B cell (primary cell): ENCODE results near the gene RGPD6. TPM values are rescaled to one million over a fixed set of nuclear protein-coding genes. Genes with fewer than 3 reads are reported as not detected.
"Not testable (repeated sequence)": the region's sequence is repeated elsewhere in the genome, so short reads cannot be mapped to it uniquely, and the experiment has no call there.

Experiments used
- ATAC-seq: fragments of 200-7000 bp; cut with Tn5 transposase; one replicate; pipeline ENCODE4 v1.10.0; 2021; ENCODE audit warnings: low read depth, mild to moderate bottlenecking, moderate number of reproducible peaks, moderate library complexity
- CTCF ChIA-PET: fragments of 350-600 bp; sonication (Branson Sonifier 250); formaldehyde crosslinking; loops from one replicate; lab custom pipeline; 2021; ENCODE audit warnings: antibody characterized with exemption, inconsistent platforms; lab: Charles Lee
- POLR2A ChIA-PET: fragments of 350-600 bp; sonication (Branson Sonifier 250); formaldehyde crosslinking; loops from one replicate; lab custom pipeline; 2021; ENCODE audit warnings: antibody characterized with exemption; lab: Charles Lee
- DNase-seq: peaks from one replicate; pipeline ENCODE4 v3.0.0; 2013
- H2AFZ ChIP-seq: 2 replicates; pipeline ENCODE4 v1.6.1; 2012; ENCODE audit warnings: mild to moderate bottlenecking, low read depth, low read length; ENCODE audit not compliant: insufficient read depth, poor library complexity, severe bottlenecking
- H3K27ac ChIP-seq, 2 donors: 1 replicate in 1 of 2; 2 replicates in 1 of 2; pipeline ENCODE4 v1.5.1; 2012 to 2013; ENCODE audit warnings: low read length in 2 of 2, mild to moderate bottlenecking in 2 of 2, moderate library complexity in 1 of 2
- H3K27me3 ChIP-seq, 4 experiments: fragments of 200-600 bp in 1 of 4; sonication (generic) in 1 of 4; replicated peaks in 1 of 4; 1 replicate in 2 of 4; 2 replicates in 2 of 4; pipeline versions ENCODE4 v1.6.1 to v1.7.0; 2013 to 2016; ENCODE audit warnings: low read length in 3 of 4, mild to moderate bottlenecking in 2 of 4, mixed read lengths in 1 of 4, moderate library complexity in 1 of 4; ENCODE audit not compliant: insufficient read depth in 4 of 4, control insufficient read depth in 3 of 4; ENCODE audit errors: control extremely low read depth in 1 of 4
- H3K36me3 ChIP-seq, 2 experiments: replicated peaks in 1 of 2; 1 replicate in 1 of 2; 2 replicates in 1 of 2; pipeline versions ENCODE4 v1.6.1 to v1.7.1; 2013; ENCODE audit warnings: low read length in 1 of 2; ENCODE audit not compliant: insufficient read depth in 2 of 2, control insufficient read depth in 1 of 2; ENCODE audit errors: control extremely low read depth in 1 of 2, extremely low read depth in 1 of 2
- H3K4me1 ChIP-seq, 2 donors: fragments of 200-600 bp in 1 of 2; sonication (generic) in 1 of 2; 1 replicate in 1 of 2; 2 replicates in 1 of 2; pipeline versions ENCODE4 v1.5.1 to v1.6.1; 2013 to 2017; ENCODE audit warnings: low read length in 2 of 2; ENCODE audit not compliant: control insufficient read depth in 2 of 2, insufficient read depth in 2 of 2
- H3K4me2 ChIP-seq: replicated peaks from 2 replicates; pipeline ENCODE3; 2012; ENCODE audit warnings: mild to moderate bottlenecking, low read depth, low read length; ENCODE audit not compliant: poor library complexity, severe bottlenecking
- H3K4me3 ChIP-seq, 5 experiments: fragments of 200-600 bp in 1 of 5; sonication (generic) in 1 of 5; 1 replicate in 3 of 5; 2 replicates in 2 of 5; pipeline versions ENCODE4 v1.5.1 to v1.7.0; 2011 to 2016; ENCODE audit warnings: low read length in 4 of 5, mild to moderate bottlenecking in 4 of 5, low read depth in 2 of 5, control low read depth in 1 of 5, moderate library complexity in 1 of 5; ENCODE audit not compliant: insufficient read depth in 1 of 5; ENCODE audit errors: control extremely low read depth in 1 of 5, extremely low read depth in 1 of 5
- H3K79me2 ChIP-seq: fragments of 200-600 bp; sonication (generic); one replicate; pipeline ENCODE4 v1.6.0; 2016; ENCODE audit warnings: low read length; ENCODE audit not compliant: control insufficient read depth, insufficient read depth
- H3K9ac ChIP-seq: fragments of 200-600 bp; sonication (generic); 2 replicates; pipeline ENCODE4 v1.6.1; 2017; ENCODE audit warnings: mild to moderate bottlenecking, low read length, moderate library complexity
- H3K9me3 ChIP-seq, 3 donors: one replicate each; pipeline versions ENCODE4 v1.6.1 to v1.7.1; 2013; ENCODE audit warnings: low read length in 2 of 3; ENCODE audit not compliant: control insufficient read depth in 2 of 3, insufficient read depth in 1 of 3; ENCODE audit errors: control extremely low read depth in 1 of 3
- H4K20me1 ChIP-seq: 2 replicates; pipeline ENCODE4 v1.6.0; 2012; ENCODE audit warnings: mild to moderate bottlenecking, low read length; ENCODE audit not compliant: insufficient read depth, control insufficient read depth, poor library complexity, severe bottlenecking
- H3K27ac Mint-ChIP-seq: one replicate; pipeline ENCODE4 v1.8.0; 2021; ENCODE audit warnings: mixed read lengths
- H3K27me3 Mint-ChIP-seq: one replicate; pipeline ENCODE4 v1.8.0; 2021; ENCODE audit warnings: mixed read lengths
- H3K4me1 Mint-ChIP-seq: one replicate; pipeline ENCODE4 v1.8.0; 2021; ENCODE audit warnings: mixed read lengths
- H3K4me3 Mint-ChIP-seq: one replicate; pipeline ENCODE4 v1.8.0; 2021; ENCODE audit warnings: mixed read lengths
- H3K9me3 Mint-ChIP-seq: one replicate; pipeline ENCODE4 v1.8.0; 2022; ENCODE audit warnings: mixed read lengths; ENCODE audit not compliant: insufficient read depth
- WGBS: methylation state at CpG from one replicate; pipeline ENCODE4 v1.1.5; 2013; ENCODE audit warnings: missing lambda C conversion rate; ENCODE audit not compliant: insufficient coverage; 5-methylcytosine and 5-hydroxymethylcytosine counted together
- intact Hi-C: fragments of 100-400 bp; cut with micrococcal nuclease; formaldehyde crosslinking; loops from one replicate; pipeline ENCODE4 v1.10.0; 2022
- polyA plus RNA-seq: library from polyadenylated mRNA; depleted of rRNA; stranded (reverse); fragments of >200 nt; gene quantifications from 2 replicates; pipeline ENCODE4 v1.2.3, GENCODE V29; 2012
- total RNA-seq, 2 donors: library from RNA; stranded (reverse); fragments of 120-200 nt in 1 of 2; gene quantifications; 1 replicate in 1 of 2; 2 replicates in 1 of 2; pipeline versions ENCODE4 v1.2.3 to v1.2.4, GENCODE V29; 2013 to 2022

Gene RGPD6
- total and polyA plus RNA-seq, 2 donors (not counting 1 experiment from before 2014, with no cell fraction given) = 5.1 to 79.5 TPM

GRCh38 chr2:110605057-110605456, 28.0 kb upstream of the RGPD6 start:
- H3K27ac ChIP-seq, H3K36me3 ChIP-seq, DNase-seq, intact Hi-C loops, H3K79me2 ChIP-seq, H3K27me3 Mint-ChIP-seq, POLR2A ChIA-PET, H3K4me3 Mint-ChIP-seq, H3K4me1 Mint-ChIP-seq, H3K9me3 Mint-ChIP-seq, H3K9me3 ChIP-seq, H3K27ac Mint-ChIP-seq, H4K20me1 ChIP-seq, H3K27me3 ChIP-seq, H3K4me2 ChIP-seq, ATAC-seq, H3K4me1 ChIP-seq, H3K4me3 ChIP-seq, H2AFZ ChIP-seq, CTCF ChIA-PET, H3K9ac ChIP-seq: not testable (repeated sequence)
- 86% methylated on average over 2 of the region's 12 CpGs for WGBS

DNA sequence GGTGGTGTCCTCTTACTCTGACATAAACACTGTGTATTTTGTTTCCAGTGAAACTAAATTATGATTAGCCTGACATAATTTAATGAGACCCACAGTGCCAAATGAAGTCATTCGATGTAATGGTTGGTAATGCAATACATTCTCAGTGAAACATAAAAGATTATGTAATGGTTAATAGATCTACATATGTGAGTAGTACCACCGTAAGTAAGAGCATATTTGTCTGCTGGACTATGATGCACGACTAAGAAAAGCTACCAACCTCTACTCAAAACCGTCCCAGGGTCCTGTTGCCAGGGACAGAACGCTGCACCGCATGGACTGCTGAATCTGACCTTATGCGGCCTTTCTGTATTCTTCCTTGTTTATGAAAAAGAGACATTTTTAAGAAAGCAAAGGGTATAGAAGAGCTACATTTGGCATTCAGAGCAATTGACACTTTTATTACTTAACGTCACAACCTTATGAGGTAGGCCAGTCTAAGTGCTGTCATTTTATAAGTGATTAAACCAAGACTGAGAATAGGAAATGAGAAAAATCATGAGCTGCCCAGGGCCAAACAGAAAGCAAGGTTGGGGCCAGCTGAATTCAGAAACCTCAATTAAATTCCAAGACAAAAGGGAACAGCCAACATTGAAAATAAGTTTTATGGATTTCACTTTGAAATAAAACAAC, 27.0 kb upstream of the RGPD6 start:
- no CpG with 5 or more reads among the region's 8 CpGs for WGBS
- H3K27ac Mint-ChIP-seq, H3K27me3 Mint-ChIP-seq, H3K4me2 ChIP-seq, H3K79me2 ChIP-seq, H3K4me3 ChIP-seq, POLR2A ChIA-PET, H2AFZ ChIP-seq, intact Hi-C loops, H3K4me1 Mint-ChIP-seq, H3K4me3 Mint-ChIP-seq, H3K27me3 ChIP-seq, H3K9ac ChIP-seq, H3K27ac ChIP-seq, CTCF ChIA-PET, H3K4me1 ChIP-seq, H3K9me3 ChIP-seq, H3K36me3 ChIP-seq, H3K9me3 Mint-ChIP-seq, DNase-seq, ATAC-seq, H4K20me1 ChIP-seq: not testable (repeated sequence)

DNA sequence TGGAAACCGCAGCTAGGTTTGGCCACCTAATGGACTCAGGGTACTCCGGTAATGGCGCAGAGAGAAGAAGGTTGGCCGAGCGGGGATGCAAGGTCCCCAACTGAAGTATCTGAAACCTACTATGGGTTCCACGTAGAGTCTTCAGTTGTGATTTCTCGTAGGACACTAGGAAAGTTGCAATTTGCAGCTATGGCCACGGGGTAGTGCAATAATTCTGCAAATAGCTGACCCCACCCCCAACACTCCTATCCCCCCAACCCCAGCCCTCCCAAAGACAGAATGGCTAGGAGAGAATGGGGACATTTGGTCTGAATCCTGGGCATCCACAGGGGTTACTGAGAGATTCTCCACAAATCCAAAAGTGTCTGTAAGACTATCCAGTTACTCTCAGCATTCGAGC, 25.1 kb upstream of the RGPD6 start:
- WGBS = no CpG with 5 or more reads among the region's 9 CpGs
- H3K27ac Mint-ChIP-seq, H4K20me1 ChIP-seq, H3K4me2 ChIP-seq, DNase-seq, H2AFZ ChIP-seq, H3K9ac ChIP-seq, H3K9me3 ChIP-seq, H3K27ac ChIP-seq, H3K4me1 Mint-ChIP-seq, H3K79me2 ChIP-seq, CTCF ChIA-PET, H3K9me3 Mint-ChIP-seq, H3K4me3 Mint-ChIP-seq, H3K27me3 Mint-ChIP-seq, H3K36me3 ChIP-seq, POLR2A ChIA-PET, intact Hi-C loops, H3K27me3 ChIP-seq, H3K4me1 ChIP-seq, H3K4me3 ChIP-seq: not testable (repeated sequence)
- ATAC-seq = peak; percentile 36

GRCh38 chr2:110591973-110592372, 15.0 kb upstream of the RGPD6 start:
- intact Hi-C loops, H3K4me1 Mint-ChIP-seq, H3K9me3 Mint-ChIP-seq, H3K9me3 ChIP-seq, H3K9ac ChIP-seq, H2AFZ ChIP-seq, H3K4me3 Mint-ChIP-seq, POLR2A ChIA-PET, CTCF ChIA-PET, H3K4me2 ChIP-seq, H3K4me1 ChIP-seq, H3K27me3 ChIP-seq, H3K27ac ChIP-seq, H3K27me3 Mint-ChIP-seq, H3K79me2 ChIP-seq, H4K20me1 ChIP-seq, H3K4me3 ChIP-seq, H3K27ac Mint-ChIP-seq, ATAC-seq, DNase-seq, H3K36me3 ChIP-seq: not testable (repeated sequence)
- no CpG with 5 or more reads among the region's 2 CpGs for WGBS
